Measurements from ENCODE around the gene NSFL1C.

- TF ChIP-seq CEBPB (IDR thresholded peaks at IDR 0.05; ENCODE audit: low read depth, low read length) (no peak), CTCF (conservative IDR thresholded peaks at IDR 0.05; ENCODE audit: low read depth, low read length) (no peak)
These were observed 72.0 kb downstream of the NSFL1C start for GRCh38 chr20:1394686-1395085.
